ENCODE data around the gene ARNT2.

GRCh38 chr15:80607287-80607980 is 203.3 kb downstream of the ARNT2 start:
- TF ChIP-seq, protein P1, sequence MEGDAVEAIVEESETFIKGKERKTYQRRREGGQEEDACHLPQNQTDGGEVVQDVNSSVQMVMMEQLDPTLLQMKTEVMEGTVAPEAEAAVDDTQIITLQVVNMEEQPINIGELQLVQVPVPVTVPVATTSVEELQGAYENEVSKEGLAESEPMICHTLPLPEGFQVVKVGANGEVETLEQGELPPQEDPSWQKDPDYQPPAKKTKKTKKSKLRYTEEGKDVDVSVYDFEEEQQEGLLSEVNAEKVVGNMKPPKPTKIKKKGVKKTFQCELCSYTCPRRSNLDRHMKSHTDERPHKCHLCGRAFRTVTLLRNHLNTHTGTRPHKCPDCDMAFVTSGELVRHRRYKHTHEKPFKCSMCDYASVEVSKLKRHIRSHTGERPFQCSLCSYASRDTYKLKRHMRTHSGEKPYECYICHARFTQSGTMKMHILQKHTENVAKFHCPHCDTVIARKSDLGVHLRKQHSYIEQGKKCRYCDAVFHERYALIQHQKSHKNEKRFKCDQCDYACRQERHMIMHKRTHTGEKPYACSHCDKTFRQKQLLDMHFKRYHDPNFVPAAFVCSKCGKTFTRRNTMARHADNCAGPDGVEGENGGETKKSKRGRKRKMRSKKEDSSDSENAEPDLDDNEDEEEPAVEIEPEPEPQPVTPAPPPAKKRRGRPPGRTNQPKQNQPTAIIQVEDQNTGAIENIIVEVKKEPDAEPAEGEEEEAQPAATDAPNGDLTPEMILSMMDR (IDR thresholded peaks at IDR 0.05) = no peak
- no peak for TF ChIP-seq POLR2A (IDR thresholded peaks at IDR 0.05)

Measured in testis (tissue), 2 donors.